B cell (primary cell): Measurements from ENCODE around the gene SLC37A4. TPM values are rescaled to one million over a fixed set of nuclear protein-coding genes. Genes with fewer than 3 reads are reported as not detected.

Experiments
- ATAC-seq: fragments of 200-7000 bp; cut with Tn5 transposase; one replicate; pipeline ENCODE4 v1.10.0; 2021; ENCODE audit warnings: low read depth, mild to moderate bottlenecking, moderate number of reproducible peaks, moderate library complexity
- CTCF ChIA-PET: fragments of 350-600 bp; sonication (Branson Sonifier 250); formaldehyde crosslinking; loops from one replicate; lab custom pipeline; 2021; ENCODE audit warnings: antibody characterized with exemption, inconsistent platforms; lab: Charles Lee
- POLR2A ChIA-PET: fragments of 350-600 bp; sonication (Branson Sonifier 250); formaldehyde crosslinking; loops from one replicate; lab custom pipeline; 2021; ENCODE audit warnings: antibody characterized with exemption; lab: Charles Lee
- DNase-seq: peaks from one replicate; pipeline ENCODE4 v3.0.0; 2013
- H2AFZ ChIP-seq: 2 replicates; pipeline ENCODE4 v1.6.1; 2012; ENCODE audit warnings: mild to moderate bottlenecking, low read depth, low read length; ENCODE audit not compliant: insufficient read depth, poor library complexity, severe bottlenecking
- H3K27ac ChIP-seq, 2 donors: 1 replicate in 1 of 2; 2 replicates in 1 of 2; pipeline ENCODE4 v1.5.1; 2012 to 2013; ENCODE audit warnings: low read length in 2 of 2, mild to moderate bottlenecking in 2 of 2, moderate library complexity in 1 of 2
- H3K27me3 ChIP-seq, 4 experiments: fragments of 200-600 bp in 1 of 4; sonication (generic) in 1 of 4; replicated peaks in 1 of 4; 1 replicate in 2 of 4; 2 replicates in 2 of 4; pipeline versions ENCODE4 v1.6.1 to v1.7.0; 2013 to 2016; ENCODE audit warnings: low read length in 3 of 4, mild to moderate bottlenecking in 2 of 4, mixed read lengths in 1 of 4, moderate library complexity in 1 of 4; ENCODE audit not compliant: insufficient read depth in 4 of 4, control insufficient read depth in 3 of 4; ENCODE audit errors: control extremely low read depth in 1 of 4
- H3K36me3 ChIP-seq, 2 experiments: replicated peaks in 1 of 2; 1 replicate in 1 of 2; 2 replicates in 1 of 2; pipeline versions ENCODE4 v1.6.1 to v1.7.1; 2013; ENCODE audit warnings: low read length in 1 of 2; ENCODE audit not compliant: insufficient read depth in 2 of 2, control insufficient read depth in 1 of 2; ENCODE audit errors: control extremely low read depth in 1 of 2, extremely low read depth in 1 of 2
- H3K4me1 ChIP-seq, 2 donors: fragments of 200-600 bp in 1 of 2; sonication (generic) in 1 of 2; 1 replicate in 1 of 2; 2 replicates in 1 of 2; pipeline versions ENCODE4 v1.5.1 to v1.6.1; 2013 to 2017; ENCODE audit warnings: low read length in 2 of 2; ENCODE audit not compliant: control insufficient read depth in 2 of 2, insufficient read depth in 2 of 2
- H3K4me2 ChIP-seq: replicated peaks from 2 replicates; pipeline ENCODE3; 2012; ENCODE audit warnings: mild to moderate bottlenecking, low read depth, low read length; ENCODE audit not compliant: poor library complexity, severe bottlenecking
- H3K4me3 ChIP-seq, 5 experiments: fragments of 200-600 bp in 1 of 5; sonication (generic) in 1 of 5; 1 replicate in 3 of 5; 2 replicates in 2 of 5; pipeline versions ENCODE4 v1.5.1 to v1.7.0; 2011 to 2016; ENCODE audit warnings: low read length in 4 of 5, mild to moderate bottlenecking in 4 of 5, low read depth in 2 of 5, control low read depth in 1 of 5, moderate library complexity in 1 of 5; ENCODE audit not compliant: insufficient read depth in 1 of 5; ENCODE audit errors: control extremely low read depth in 1 of 5, extremely low read depth in 1 of 5
- H3K79me2 ChIP-seq: fragments of 200-600 bp; sonication (generic); one replicate; pipeline ENCODE4 v1.6.0; 2016; ENCODE audit warnings: low read length; ENCODE audit not compliant: control insufficient read depth, insufficient read depth
- H3K9ac ChIP-seq: fragments of 200-600 bp; sonication (generic); 2 replicates; pipeline ENCODE4 v1.6.1; 2017; ENCODE audit warnings: mild to moderate bottlenecking, low read length, moderate library complexity
- H3K9me3 ChIP-seq, 3 donors: one replicate each; pipeline versions ENCODE4 v1.6.1 to v1.7.1; 2013; ENCODE audit warnings: low read length in 2 of 3; ENCODE audit not compliant: control insufficient read depth in 2 of 3, insufficient read depth in 1 of 3; ENCODE audit errors: control extremely low read depth in 1 of 3
- H4K20me1 ChIP-seq: 2 replicates; pipeline ENCODE4 v1.6.0; 2012; ENCODE audit warnings: mild to moderate bottlenecking, low read length; ENCODE audit not compliant: insufficient read depth, control insufficient read depth, poor library complexity, severe bottlenecking
- H3K27ac Mint-ChIP-seq: one replicate; pipeline ENCODE4 v1.8.0; 2021; ENCODE audit warnings: mixed read lengths
- H3K27me3 Mint-ChIP-seq: one replicate; pipeline ENCODE4 v1.8.0; 2021; ENCODE audit warnings: mixed read lengths
- H3K4me1 Mint-ChIP-seq: one replicate; pipeline ENCODE4 v1.8.0; 2021; ENCODE audit warnings: mixed read lengths
- H3K4me3 Mint-ChIP-seq: one replicate; pipeline ENCODE4 v1.8.0; 2021; ENCODE audit warnings: mixed read lengths
- H3K9me3 Mint-ChIP-seq: one replicate; pipeline ENCODE4 v1.8.0; 2022; ENCODE audit warnings: mixed read lengths; ENCODE audit not compliant: insufficient read depth
- CTCF ChIP-seq: fragments of 200-600 bp; IDR thresholded peaks from one replicate; pipeline ENCODE4 v1.8.0; 2022; ENCODE audit warnings: antibody characterized with exemption, mild to moderate bottlenecking
- EZH2 ChIP-seq: IDR thresholded peaks from 2 replicates; pipeline ENCODE4 v1.6.1; 2012; ENCODE audit warnings: borderline replicate concordance, low read depth, mild to moderate bottlenecking, moderate library complexity, low read length; ENCODE audit not compliant: insufficient read depth, poor library complexity, severe bottlenecking
- WGBS: methylation state at CpG from one replicate; pipeline ENCODE4 v1.1.5; 2013; ENCODE audit warnings: missing lambda C conversion rate; ENCODE audit not compliant: insufficient coverage; 5-methylcytosine and 5-hydroxymethylcytosine counted together
- intact Hi-C: fragments of 100-400 bp; cut with micrococcal nuclease; formaldehyde crosslinking; loops from one replicate; pipeline ENCODE4 v1.10.0; 2022
- polyA plus RNA-seq: library from polyadenylated mRNA; depleted of rRNA; stranded (reverse); fragments of >200 nt; gene quantifications from 2 replicates; pipeline ENCODE4 v1.2.3, GENCODE V29; 2012
- total RNA-seq, 2 donors: library from RNA; stranded (reverse); fragments of 120-200 nt in 1 of 2; gene quantifications; 1 replicate in 1 of 2; 2 replicates in 1 of 2; pipeline versions ENCODE4 v1.2.3 to v1.2.4, GENCODE V29; 2013 to 2022

Gene SLC37A4
- total and polyA plus RNA-seq, 2 donors (not counting 1 experiment from before 2014, with no cell fraction given), result 14.3 to 26.3 TPM

- Histone ChIP-seq H3K79me2 (peaks cover 16% of the 10 kb centered on the region), H2AFZ (peak overlapping the region; percentile 98), H3K4me1 (peaks cover 4 to 10% of the 10 kb centered on the region in 2 donors), H3K4me2 (no peak overlapping the region), H3K27ac (no peak overlapping the region), H4K20me1 (no peaks in the 10 kb centered on the region), H3K9ac (no peak overlapping the region), H3K9me3 (no peaks in the 10 kb centered on the region), H3K4me3 (no peak overlapping the region), H3K27me3 (no peaks in the 10 kb centered on the region), H3K36me3 (peaks cover 0 to 4% of the 10 kb centered on the region in 2 experiments)
- no CpG with 5 or more reads among the region's 9 CpGs for WGBS
- POLR2A ChIA-PET, result no interaction called here
- intact Hi-C loops, result no loop called here
- Mint-ChIP-seq H3K9me3 (no peaks in the 10 kb centered on the region), H3K27me3 (no peaks in the 10 kb centered on the region), H3K4me1 (peaks cover 20% of the 10 kb centered on the region), H3K4me3 (no peak overlapping the region), H3K27ac (no peak overlapping the region)
- CTCF ChIA-PET, result interaction anchor here (0.7 to 3.2 kb wide), 5 partner anchors 12 to 342 kb away, joined by 3 to 14 read pairs (median 4); partner anchors contain the start of genes HYOU1, RPS25, TRAPPC4 and VPS11
- no peak for DNase-seq
- no peak for ATAC-seq
- TF ChIP-seq EZH2 (no peak), CTCF (no peak)
Measured at GRCh38 chr11:119031912-119032280, 1.2 kb upstream of the SLC37A4 start.

GRCh38 chr11:119030029-119030328, 698 bp downstream of the SLC37A4 start:
- Histone ChIP-seq H3K4me3 (peak overlapping the region in 4 of 5 experiments; percentile 80 to 89 (median 86)), H3K36me3 (peaks cover 0 to 11% of the 10 kb centered on the region in 2 experiments), H3K9me3 (no peaks in the 10 kb centered on the region), H2AFZ (peak overlapping the region; percentile 98), H3K4me1 (peaks cover 4 to 10% of the 10 kb centered on the region in 2 donors), H3K27me3 (no peaks in the 10 kb centered on the region), H3K9ac (peak overlapping the region; percentile 85), H3K79me2 (peaks cover 16% of the 10 kb centered on the region), H4K20me1 (no peaks in the 10 kb centered on the region), H3K27ac (peak overlapping the region in 1 of 2 donors; percentile 74), H3K4me2 (peak overlapping the region; percentile 92)
- POLR2A ChIA-PET, result interaction anchor here (0.9 to 1.5 kb wide), 3 partner anchors 11 to 72 kb away, joined by 3 to 5 read pairs (median 3); partner anchors contain the start of genes DPAGT1, RPS25 and TRAPPC4
- no peaks in the 10 kb centered on the region for H3K27me3 Mint-ChIP-seq
- H3K4me3 Mint-ChIP-seq, result peak overlapping the region; percentile 92
- intact Hi-C loops, result loop anchor here (1.0 kb wide), 6 partner anchors 12 to 91 kb away; partner anchors contain the start of genes CENATAC, HINFP, HYOU1 and RPS25
- ATAC-seq (no peak), DNase-seq (no peak)
- no peaks in the 10 kb centered on the region for H3K9me3 Mint-ChIP-seq
- 11% methylated on average over 13 of the region's 13 CpGs for WGBS
- peak overlapping the region; percentile 23 for H3K27ac Mint-ChIP-seq
- peaks cover 20% of the 10 kb centered on the region for H3K4me1 Mint-ChIP-seq
- CTCF ChIA-PET, result interaction anchor here (1.1 to 3.2 kb wide), 4 partner anchors 11 to 56 kb away, joined by 3 to 14 read pairs (median 4); partner anchors contain the start of genes RPS25 and TRAPPC4
- TF ChIP-seq CTCF (no peak), EZH2 (no peak)
